Loucy (cell line): ENCODE measurements around the gene TAF1D.

Experiments used
- H2AFZ ChIP-seq: fragments of 200-600 bp; sonication (generic); 2 replicates; pipeline ENCODE4 v1.6.0; 2016; ENCODE audit warnings: antibody characterized with exemption, mild to moderate bottlenecking, low read length, moderate library complexity
- H3F3A ChIP-seq: fragments of 200-600 bp; 2 replicates; pipeline ENCODE4 v1.6.0; 2016; ENCODE audit warnings: antibody characterized with exemption, low read depth, mild to moderate bottlenecking
- H3K27me3 ChIP-seq: fragments of 200-600 bp; sonication (generic); 2 replicates; pipeline ENCODE4 v1.6.1; 2014; ENCODE audit warnings: low read length, mild to moderate bottlenecking; ENCODE audit not compliant: insufficient read depth, poor library complexity, severe bottlenecking
- H3K36me3 ChIP-seq: fragments of 200-600 bp; sonication (generic); 2 replicates; pipeline ENCODE4 v1.6.1; 2016; ENCODE audit warnings: low read length; ENCODE audit not compliant: insufficient read depth
- H3K4me1 ChIP-seq: fragments of 200-600 bp; sonication (generic); 2 replicates; pipeline ENCODE4 v1.5.1; 2014; ENCODE audit warnings: low read length, mild to moderate bottlenecking; ENCODE audit not compliant: insufficient read depth, poor library complexity, severe bottlenecking
- H3K4me2 ChIP-seq: fragments of 200-600 bp; sonication (generic); 2 replicates; pipeline ENCODE4 v1.6.0; 2014; ENCODE audit warnings: antibody characterized with exemption, low read length, low read depth, mild to moderate bottlenecking; ENCODE audit not compliant: poor library complexity, severe bottlenecking
- H3K4me3 ChIP-seq: fragments of 200-600 bp; sonication (generic); 2 replicates; pipeline ENCODE4 v1.5.1; 2014; ENCODE audit warnings: low read length, mild to moderate bottlenecking, mixed read lengths; ENCODE audit not compliant: poor library complexity, severe bottlenecking
- H3K79me2 ChIP-seq: fragments of 200-600 bp; sonication (generic); 2 replicates; pipeline ENCODE4 v1.6.1; 2014; ENCODE audit warnings: low read length; ENCODE audit not compliant: insufficient read depth
- H3K9ac ChIP-seq: fragments of 200-600 bp; sonication (generic); 2 replicates; pipeline ENCODE4 v1.6.0; 2014; ENCODE audit warnings: mild to moderate bottlenecking, low read depth, low read length, moderate library complexity; ENCODE audit not compliant: poor library complexity, severe bottlenecking
- H3K9me2 ChIP-seq: fragments of 200-600 bp; sonication (generic); replicated peaks from 2 replicates; pipeline ENCODE4 v1.6.1; 2016; ENCODE audit warnings: low read depth, low read length, mixed read lengths
- H3K9me3 ChIP-seq: fragments of 200-600 bp; sonication (generic); 2 replicates; pipeline ENCODE4 v1.6.1; 2014; ENCODE audit warnings: mild to moderate bottlenecking, antibody characterized with exemption, low read length, low read depth; ENCODE audit not compliant: insufficient read depth
- H4K20me1 ChIP-seq: fragments of 200-600 bp; sonication (generic); 2 replicates; pipeline ENCODE4 v1.6.0; 2014; ENCODE audit warnings: antibody characterized with exemption, low read length, mild to moderate bottlenecking; ENCODE audit not compliant: insufficient read depth, poor library complexity, severe bottlenecking
- CTCF ChIP-seq: fragments of 200-600 bp; sonication (generic); conservative IDR thresholded peaks from 2 replicates; pipeline ENCODE4 v1.5.1; 2014; ENCODE audit warnings: mild to moderate bottlenecking, antibody characterized with exemption, low read length
- EZH2phosphoT487 ChIP-seq: fragments of 200-600 bp; IDR thresholded peaks from 2 replicates; pipeline ENCODE4 v1.6.1; 2018; ENCODE audit warnings: antibody characterized with exemption, mild to moderate bottlenecking, moderate library complexity, borderline replicate concordance

The TAF1D gene

GRCh38 chr11:93694109-93694508 is 47.2 kb downstream of the TAF1D start:
- H3K9ac ChIP-seq = no peak overlapping the region
- H3K4me1 ChIP-seq = no peaks in the 10 kb centered on the region
- no peaks in the 10 kb centered on the region for H3K9me3 ChIP-seq
- TF ChIP-seq CTCF (peak; percentile 40), EZH2phosphoT487 (no peak)
- peaks cover 81% of the 10 kb centered on the region for H3K36me3 ChIP-seq
- H3K9me2 ChIP-seq = no peaks in the 10 kb centered on the region
- H3K4me3 ChIP-seq = no peak overlapping the region
- H3F3A ChIP-seq = no peaks in the 10 kb centered on the region
- no peaks in the 10 kb centered on the region for H4K20me1 ChIP-seq
- no peaks in the 10 kb centered on the region for H3K79me2 ChIP-seq
- no peaks in the 10 kb centered on the region for H3K27me3 ChIP-seq
- no peak overlapping the region for H3K4me2 ChIP-seq
- no peak overlapping the region for H2AFZ ChIP-seq

GRCh38 chr11:93689240-93689639 is 52.1 kb downstream of the TAF1D start:
- H3K9me2 ChIP-seq = no peaks in the 10 kb centered on the region

GRCh38 chr11:93686812-93687211 is 54.5 kb downstream of the TAF1D start:
- H3K79me2 ChIP-seq = no peaks in the 10 kb centered on the region
- H3K27me3 ChIP-seq = no peaks in the 10 kb centered on the region
- no peak overlapping the region for H3K9ac ChIP-seq
- no peaks in the 10 kb centered on the region for H3K9me3 ChIP-seq
- H3K4me1 ChIP-seq = no peaks in the 10 kb centered on the region
- no peaks in the 10 kb centered on the region for H3K9me2 ChIP-seq
- peaks cover 83% of the 10 kb centered on the region; the same call in 1 of the 2 replicates for H3K36me3 ChIP-seq
- H2AFZ ChIP-seq = no peak overlapping the region
- H3K4me2 ChIP-seq = no peak overlapping the region
- no peak overlapping the region for H3K4me3 ChIP-seq
- no peaks in the 10 kb centered on the region for H4K20me1 ChIP-seq
- no peaks in the 10 kb centered on the region for H3F3A ChIP-seq
- TF ChIP-seq CTCF (no peak), EZH2phosphoT487 (no peak)

More at GRCh38 chr11:93689240-93689639, 52.1 kb downstream of the TAF1D start:
- no peak for TF ChIP-seq EZH2phosphoT487
- no peak for TF ChIP-seq CTCF
- no peaks in the 10 kb centered on the region for H3K9me3 ChIP-seq
- no peaks in the 10 kb centered on the region for H3K27me3 ChIP-seq
- H3K9ac ChIP-seq = no peak overlapping the region
- no peak overlapping the region for H2AFZ ChIP-seq
- H3F3A ChIP-seq = no peaks in the 10 kb centered on the region
- peaks cover 77% of the 10 kb centered on the region for H3K36me3 ChIP-seq
- H3K4me2 ChIP-seq = no peak overlapping the region
- H3K4me3 ChIP-seq = no peak overlapping the region
- H3K4me1 ChIP-seq = no peaks in the 10 kb centered on the region
- no peaks in the 10 kb centered on the region for H4K20me1 ChIP-seq
- no peaks in the 10 kb centered on the region for H3K79me2 ChIP-seq
